Fibroblast of lung (primary cell): ENCODE results near the gene RAB9A.

Experiments
- EZH2 ChIP-seq: IDR thresholded peaks from 2 replicates; pipeline ENCODE4 v1.5.1; 2012; ENCODE audit warnings: low read length, control low read depth, mild to moderate bottlenecking; ENCODE audit errors: missing control alignments
- TF ChIP-seq, protein P1 (sequence below), 2 donors: IDR thresholded peaks in 1 of 2; conservative IDR thresholded peaks in 1 of 2; 1 replicate in 1 of 2; 2 replicates in 1 of 2; pipeline ENCODE4 v1.5.1; 2011 to 2012; ENCODE audit warnings: low read length in 2 of 2, control low read depth in 1 of 2, inconsistent platforms in 1 of 2, low read depth in 1 of 2, mild to moderate bottlenecking in 1 of 2

GRCh38 chrX:13732246-13733067 lies 43.5 kb downstream of the RAB9A start:
- TF ChIP-seq, protein P1, sequence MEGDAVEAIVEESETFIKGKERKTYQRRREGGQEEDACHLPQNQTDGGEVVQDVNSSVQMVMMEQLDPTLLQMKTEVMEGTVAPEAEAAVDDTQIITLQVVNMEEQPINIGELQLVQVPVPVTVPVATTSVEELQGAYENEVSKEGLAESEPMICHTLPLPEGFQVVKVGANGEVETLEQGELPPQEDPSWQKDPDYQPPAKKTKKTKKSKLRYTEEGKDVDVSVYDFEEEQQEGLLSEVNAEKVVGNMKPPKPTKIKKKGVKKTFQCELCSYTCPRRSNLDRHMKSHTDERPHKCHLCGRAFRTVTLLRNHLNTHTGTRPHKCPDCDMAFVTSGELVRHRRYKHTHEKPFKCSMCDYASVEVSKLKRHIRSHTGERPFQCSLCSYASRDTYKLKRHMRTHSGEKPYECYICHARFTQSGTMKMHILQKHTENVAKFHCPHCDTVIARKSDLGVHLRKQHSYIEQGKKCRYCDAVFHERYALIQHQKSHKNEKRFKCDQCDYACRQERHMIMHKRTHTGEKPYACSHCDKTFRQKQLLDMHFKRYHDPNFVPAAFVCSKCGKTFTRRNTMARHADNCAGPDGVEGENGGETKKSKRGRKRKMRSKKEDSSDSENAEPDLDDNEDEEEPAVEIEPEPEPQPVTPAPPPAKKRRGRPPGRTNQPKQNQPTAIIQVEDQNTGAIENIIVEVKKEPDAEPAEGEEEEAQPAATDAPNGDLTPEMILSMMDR (conservative IDR thresholded peaks at IDR 0.05 in 1 of 2, IDR thresholded peaks at IDR 0.05 in 1 of 2; ENCODE audit: low read depth in 1 of 2, low read length in 2 of 2), result no peak
- no peak for TF ChIP-seq EZH2
